Fibroblast of peridontal ligament (primary cell): Measurements from ENCODE around the gene TBC1D24.
"Not testable (repeated sequence)": the region's sequence is repeated elsewhere in the genome, so short reads cannot be mapped to it uniquely, and the experiment has no call there.

Experiments
- DNase-seq: peaks from one replicate; pipeline ENCODE4 v3.0.0-alpha.2; 2010; ENCODE audit errors: extremely low read depth

TBC1D24 gene

GRCh38 chr16:2474877-2475412, at the start of gene TBC1D24:
TSS of gene TBC1D24 (plus strand) at chr16:2475127. CDS start at chr16:2496149, 21,022 bp downstream.
- peak; percentile 68 for DNase-seq

GRCh38 chr16:2425825-2426430, 49.0 kb upstream of the TBC1D24 start:
- DNase-seq, result no peak

- DNase-seq, result no peak
Measured at GRCh38 chr16:2426941-2427361, 48.0 kb upstream of the TBC1D24 start.

GRCh38 chr16:2427526-2427925, 47.4 kb upstream of the TBC1D24 start:
- no peak for DNase-seq

- no peak for DNase-seq
Measured at GRCh38 chr16:2428051-2428783, 46.7 kb upstream of the TBC1D24 start.

DNA sequence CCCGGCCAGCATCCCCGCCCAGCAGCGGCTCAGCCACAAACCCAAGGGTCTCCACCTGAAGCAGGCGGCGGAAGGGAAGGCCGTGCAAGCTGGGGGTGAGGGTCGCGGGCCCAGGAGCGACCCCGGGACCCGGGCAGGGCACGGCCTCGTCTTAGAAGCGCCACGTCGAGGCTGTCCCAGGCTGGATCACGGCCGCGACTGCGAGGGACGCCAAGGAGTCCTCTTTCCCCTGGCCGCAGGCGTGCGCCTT, 46.2 kb upstream of the TBC1D24 start:
- no peak for DNase-seq

DNA sequence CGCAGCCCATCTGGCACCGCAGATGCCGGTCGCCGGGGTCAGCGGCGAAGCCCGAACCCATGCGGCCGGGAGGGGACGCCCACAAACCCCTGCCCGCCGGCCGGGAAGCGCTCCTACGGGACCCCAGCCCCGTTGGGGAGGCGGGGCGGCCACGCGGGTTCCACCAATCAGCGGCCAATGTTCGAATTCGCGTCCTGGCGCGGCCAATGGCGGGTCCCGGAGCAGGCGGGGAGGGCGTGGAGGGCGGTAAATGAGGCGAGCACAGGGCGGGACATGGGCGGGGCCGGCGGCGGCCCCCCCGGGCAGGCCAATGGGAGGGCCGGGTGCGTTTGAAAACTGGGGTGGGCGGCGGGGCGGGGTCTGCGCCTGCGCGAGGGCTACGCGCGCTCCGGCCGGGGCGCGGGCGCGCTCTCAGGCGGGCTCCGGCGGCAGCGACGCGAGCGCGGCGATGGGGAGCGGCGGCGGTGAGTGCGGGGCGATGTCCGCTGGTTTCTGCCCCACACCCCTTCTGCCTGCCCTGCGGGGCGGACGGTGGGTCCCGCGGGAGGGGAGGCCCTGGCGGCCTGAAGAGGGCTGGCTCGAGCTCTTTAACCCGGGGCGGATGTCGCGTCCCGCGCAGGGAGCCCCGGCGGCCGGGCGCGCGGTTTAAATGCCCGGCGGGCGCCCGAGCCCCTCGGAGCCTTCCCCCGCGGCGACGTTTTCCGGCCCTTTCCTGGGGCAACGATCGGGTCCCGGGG, 45.7 kb upstream of the TBC1D24 start, which contains the start of gene CCNF:
Gene CCNF (plus strand): TSS at position 414 of the 737 bp plus-strand sequence. CDS start 35 bp downstream, at position 449.
- peak; percentile 89 for DNase-seq

DNA sequence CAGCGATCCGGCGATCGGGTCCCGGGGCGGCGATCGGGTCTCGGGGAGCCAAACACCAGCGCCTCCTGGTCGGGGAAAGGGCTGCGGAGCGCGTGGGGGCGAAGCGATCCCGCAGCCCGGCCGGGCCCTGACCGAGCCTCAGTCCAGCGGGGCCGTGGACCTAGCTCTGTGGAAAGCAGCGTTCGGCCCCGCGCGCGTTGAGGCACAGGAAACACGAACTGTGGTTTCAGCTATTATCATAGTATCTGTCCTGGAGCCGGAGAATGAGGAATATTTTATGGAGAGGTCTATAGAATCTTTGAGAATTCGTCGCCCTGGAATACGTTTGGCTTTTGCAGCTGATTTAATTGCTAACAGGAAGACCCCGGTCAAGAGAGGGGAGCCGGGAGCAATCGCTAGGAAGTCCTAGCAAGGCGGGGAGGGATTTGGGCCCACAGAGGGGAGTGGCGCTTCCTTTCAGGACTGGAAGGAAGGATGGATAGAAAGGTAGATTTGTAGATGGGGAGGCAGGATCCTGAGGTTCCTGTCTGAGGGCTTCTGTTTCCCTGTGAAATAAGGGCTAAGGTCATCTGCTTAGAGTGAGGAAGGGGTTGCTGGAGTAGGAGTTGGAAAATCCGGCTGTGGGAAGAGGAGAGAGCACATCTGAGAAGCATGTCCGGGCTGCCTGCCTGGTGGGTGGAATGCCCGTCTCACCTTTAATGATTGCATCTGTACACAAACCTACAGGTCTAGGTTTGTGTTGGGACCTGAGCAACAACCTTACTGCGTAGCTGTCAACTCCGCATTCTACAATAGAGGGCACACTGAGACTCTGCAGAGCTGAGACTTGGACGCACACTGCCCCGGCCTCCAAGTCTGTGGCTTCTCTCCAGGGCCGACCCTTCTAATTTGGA, 44.9 kb upstream of the TBC1D24 start:
- peak; percentile 27 for DNase-seq

DNA sequence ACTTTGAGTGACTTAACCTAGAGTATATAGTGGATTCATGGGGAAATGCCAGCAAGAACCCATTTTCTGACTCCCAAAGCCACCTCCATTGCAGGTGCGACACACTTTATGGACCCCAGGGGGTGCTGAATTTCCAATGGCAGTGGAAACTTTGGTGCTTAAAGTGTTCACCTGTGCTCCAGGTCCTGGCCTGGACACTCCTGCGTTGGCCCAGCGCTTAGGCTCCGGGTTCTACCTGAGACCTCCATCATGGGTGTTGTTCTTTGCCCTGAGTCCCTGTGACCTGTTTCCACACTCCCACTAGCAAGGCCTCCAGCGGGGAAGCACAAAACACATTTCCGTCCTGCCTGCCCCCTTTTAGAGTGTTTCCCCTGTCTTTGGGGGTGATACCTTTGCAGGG, 42.6 kb upstream of the TBC1D24 start:
- DNase-seq, result no peak

DNA sequence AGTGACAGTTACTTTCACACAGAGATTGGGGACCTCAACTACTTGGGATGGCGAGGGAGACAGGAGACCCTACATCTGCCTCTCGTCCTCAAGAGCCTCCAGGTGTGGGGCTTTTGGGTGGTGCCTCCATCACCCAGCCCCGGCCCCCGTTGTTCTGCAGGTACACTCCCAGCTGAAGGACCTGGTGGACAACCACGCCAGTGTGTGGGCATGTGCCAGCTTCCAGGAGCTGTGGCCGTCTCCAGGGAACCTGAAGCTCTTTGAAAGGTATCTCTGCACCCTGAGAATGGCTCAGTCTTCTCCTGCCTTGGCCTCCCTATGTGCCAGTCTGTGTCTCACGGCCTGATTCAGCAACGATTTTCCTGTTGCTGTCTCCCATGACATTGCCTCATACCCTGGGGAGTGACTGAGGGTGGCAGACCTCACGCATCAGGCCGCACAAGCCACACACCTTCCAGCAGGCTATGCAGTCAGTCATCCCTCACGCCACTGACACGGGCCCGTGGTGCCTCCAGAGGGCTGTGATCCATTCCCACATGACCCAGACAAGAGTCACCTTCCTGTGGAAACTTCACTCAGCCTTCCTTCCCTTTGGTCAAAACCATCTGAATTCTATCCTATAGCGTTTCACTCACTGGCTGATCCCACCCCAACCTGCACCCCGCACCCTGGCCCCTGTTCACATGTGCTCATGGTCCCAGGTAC, 42.0 kb upstream of the TBC1D24 start:
- DNase-seq, result no peak

DNA sequence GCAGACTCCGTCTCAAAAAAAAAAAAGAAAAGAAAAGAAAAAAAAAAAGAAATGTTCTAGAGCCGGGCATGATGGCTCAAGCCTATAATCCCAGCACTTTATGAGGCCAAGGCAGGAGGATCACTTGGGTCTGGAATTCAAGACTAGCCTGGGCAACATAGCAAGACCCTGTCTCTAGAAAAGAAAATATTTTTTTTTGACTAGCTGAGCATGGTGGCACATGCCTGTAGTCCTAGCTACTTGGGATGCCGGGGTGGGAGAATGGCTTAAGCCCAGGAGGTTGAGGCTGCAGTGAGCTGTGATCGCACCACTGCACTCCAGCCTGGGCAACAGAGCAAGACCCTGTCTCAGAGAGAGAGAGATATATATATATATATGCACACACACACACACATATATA, 39.7 kb upstream of the TBC1D24 start:
- DNase-seq, result not testable (repeated sequence)

GRCh38 chr16:2436110-2436509, 38.8 kb upstream of the TBC1D24 start:
- DNase-seq, result no peak

GRCh38 chr16:2437032-2437790, 37.7 kb upstream of the TBC1D24 start:
- no peak for DNase-seq

DNA sequence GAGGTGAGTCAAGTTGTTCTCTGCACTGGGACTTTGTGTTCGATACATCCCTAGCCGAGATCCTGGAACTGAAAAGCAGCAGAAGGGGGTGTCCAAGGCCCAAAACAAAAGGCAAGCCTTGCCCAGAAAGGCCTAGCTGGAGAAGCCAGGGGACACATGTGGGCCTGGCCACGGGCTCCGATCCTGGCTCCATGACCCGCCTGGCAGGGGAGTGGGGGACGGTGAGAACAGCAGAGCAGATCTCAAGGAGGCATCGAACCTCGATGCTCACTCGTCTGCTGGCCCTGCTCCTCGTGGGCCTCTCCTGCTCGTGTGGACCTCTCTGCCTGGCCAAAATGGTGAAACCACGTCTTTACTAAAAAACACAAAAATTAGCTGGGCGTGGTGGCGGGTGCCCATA, 36.8 kb upstream of the TBC1D24 start:
- no peak for DNase-seq

GRCh38 chr16:2439598-2439997, 35.3 kb upstream of the TBC1D24 start:
- no peak for DNase-seq

DNA sequence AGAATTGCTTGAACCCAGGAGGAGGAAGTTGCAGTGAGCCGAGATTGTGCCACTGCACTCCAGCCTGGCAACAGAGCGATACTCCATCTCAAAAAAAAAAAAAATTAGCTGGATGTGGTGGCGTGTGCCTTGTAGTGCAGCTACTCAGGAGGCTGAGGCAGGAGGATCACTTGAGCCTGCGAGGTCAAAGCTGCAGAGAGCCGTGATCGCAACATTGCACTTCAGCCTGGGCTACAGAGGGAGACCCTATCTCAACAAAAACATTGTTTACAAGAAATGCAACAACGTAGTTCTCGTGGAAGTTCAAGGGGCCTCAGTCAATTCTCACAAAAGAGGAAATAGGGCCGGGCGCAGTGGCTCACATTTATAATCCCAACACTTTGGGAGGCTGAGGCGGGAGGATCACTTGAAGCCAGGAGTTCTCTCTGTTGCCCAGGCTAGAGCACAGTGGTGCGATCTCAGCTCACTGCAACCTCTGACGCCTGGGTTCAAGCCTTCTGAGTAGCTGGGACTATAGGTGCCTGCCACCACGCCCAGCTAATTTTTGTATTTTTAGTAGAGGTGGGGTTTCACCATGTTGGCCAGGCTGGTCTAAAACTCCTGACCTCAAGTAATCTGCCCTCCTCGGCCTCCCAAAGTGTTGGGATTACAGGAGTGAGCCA, 33.7 kb upstream of the TBC1D24 start:
- not testable (repeated sequence) for DNase-seq

- DNase-seq, result no peak
Measured at GRCh38 chr16:2443555-2443954, 31.4 kb upstream of the TBC1D24 start.

GRCh38 chr16:2447920-2448583, 26.9 kb upstream of the TBC1D24 start:
- no peak for DNase-seq

DNA sequence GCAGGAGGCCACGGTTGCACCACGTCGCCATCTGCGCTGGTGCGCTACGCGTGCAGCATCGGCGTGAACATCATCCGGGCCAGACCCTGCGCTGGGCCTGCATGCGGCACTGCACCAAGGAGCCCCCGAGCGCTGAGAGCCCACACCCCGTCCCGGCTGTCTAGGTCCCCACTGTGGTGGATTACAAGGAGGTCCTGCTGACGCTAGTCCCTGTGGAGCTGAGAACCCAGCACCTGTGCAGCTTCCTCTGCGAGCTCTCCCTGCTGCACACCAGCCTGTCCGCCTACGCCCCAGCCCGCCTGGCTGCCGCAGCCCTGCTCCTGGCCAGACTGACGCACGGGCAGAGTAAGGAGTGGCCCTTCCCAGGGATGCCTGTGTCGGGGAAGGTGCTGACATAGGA, 25.8 kb upstream of the TBC1D24 start:
- DNase-seq, result no peak
